Caco-2 (cell line): ENCODE results near the gene GTF2H2C. TPM values are rescaled to one million over a fixed set of nuclear protein-coding genes. Genes with fewer than 3 reads are reported as not detected.
A peak's percentile ranks its signal among the peaks of the same experiment; 100 is the strongest.
"Not testable (repeated sequence)": the region's sequence is repeated elsewhere in the genome, so short reads cannot be mapped to it uniquely, and the experiment has no call there.

Experiments used
- BruUV-seq: library from RNA; stranded (reverse); fragments of 400-500 nt; replicated peaks from 2 replicates; lab custom pipeline; 2021; lab: Mats Ljungman, UMichigan
- CTCF ChIA-PET: fragments of 300-600 bp; sonication (Branson Sonifier 250); formaldehyde crosslinking; loops from one replicate; lab custom pipeline; 2022; ENCODE audit warnings: antibody characterized with exemption; lab: Charles Lee
- POLR2A ChIA-PET: fragments of 300-600 bp; sonication (Branson Sonifier 250); formaldehyde crosslinking; loops from one replicate; lab custom pipeline; 2022; ENCODE audit warnings: antibody characterized with exemption; lab: Charles Lee
- DNase-seq, 2 experiments: peaks; one replicate each; pipeline versions ENCODE4 v3.0.0 to v3.0.0-alpha.2; 2020 to 2022
- H3K27me3 ChIP-seq: replicated peaks from 2 replicates; pipeline ENCODE4 v1.6.0; 2011; ENCODE audit warnings: low read length; ENCODE audit not compliant: control insufficient read depth, insufficient read depth
- H3K36me3 ChIP-seq: 2 replicates; pipeline ENCODE4 v1.5.1; 2011; ENCODE audit warnings: low read length; ENCODE audit not compliant: control insufficient read depth, insufficient read depth
- H3K4me1 ChIP-seq: fragments of 250-450 bp; sonication (Bioruptor Pico); 2 replicates; pipeline ENCODE4 v1.5.1; 2020; ENCODE audit warnings: mild to moderate bottlenecking
- H3K4me3 ChIP-seq: 2 replicates; pipeline ENCODE4 v1.5.1; 2011; ENCODE audit warnings: low read depth, mild to moderate bottlenecking, control low read depth, low read length
- H3K9me3 ChIP-seq: fragments of 250-450 bp; sonication (Bioruptor Pico); 2 replicates; pipeline ENCODE4 v1.5.1; 2020; ENCODE audit warnings: mild to moderate bottlenecking, moderate library complexity
- H3K27ac Mint-ChIP-seq: one replicate; pipeline ENCODE4 v1.8.0; 2022; ENCODE audit warnings: mixed read lengths; ENCODE audit not compliant: unreplicated experiment
- H3K27me3 Mint-ChIP-seq: one replicate; pipeline ENCODE4 v1.8.0; 2022; ENCODE audit warnings: mixed read lengths; ENCODE audit not compliant: insufficient read depth, unreplicated experiment
- H3K36me3 Mint-ChIP-seq: one replicate; pipeline ENCODE4 v1.8.0; 2022; ENCODE audit warnings: mild to moderate bottlenecking, mixed read lengths; ENCODE audit not compliant: insufficient read depth, unreplicated experiment
- H3K4me1 Mint-ChIP-seq: one replicate; pipeline ENCODE4 v1.8.0; 2022; ENCODE audit warnings: low read depth, mixed read lengths; ENCODE audit not compliant: unreplicated experiment
- H3K4me3 Mint-ChIP-seq: one replicate; pipeline ENCODE4 v1.8.0; 2022; ENCODE audit warnings: mild to moderate bottlenecking, moderate library complexity, mixed read lengths; ENCODE audit not compliant: unreplicated experiment
- H3K9me3 Mint-ChIP-seq: one replicate; pipeline ENCODE4 v1.8.0; 2022; ENCODE audit warnings: mixed read lengths; ENCODE audit not compliant: unreplicated experiment
- intact Hi-C: fragments of 100-400 bp; cut with micrococcal nuclease; formaldehyde crosslinking; loops from one replicate; pipeline ENCODE4 v1.10.0; 2022; ENCODE audit not compliant: unreplicated experiment
- total RNA-seq: library from RNA; stranded (reverse); gene quantifications from 2 replicates; pipeline ENCODE4 v1.2.3, GENCODE V29; 2022

GTF2H2C gene
- total RNA-seq, 1 experiment from 2014 or later: 44.8 TPM

GRCh38 chr5:69542838-69543618 lies 17.0 kb upstream of the GTF2H2C start:
- H3K4me3 ChIP-seq, H3K4me1 ChIP-seq, CTCF ChIA-PET, H3K36me3 Mint-ChIP-seq, H3K36me3 ChIP-seq, H3K9me3 ChIP-seq, H3K9me3 Mint-ChIP-seq, intact Hi-C loops, BruUV-seq, H3K27ac Mint-ChIP-seq, DNase-seq, H3K4me3 Mint-ChIP-seq, H3K27me3 Mint-ChIP-seq, POLR2A ChIA-PET, H3K27me3 ChIP-seq, H3K4me1 Mint-ChIP-seq: not testable (repeated sequence)

- H3K4me1 ChIP-seq, H3K27me3 ChIP-seq, H3K4me1 Mint-ChIP-seq, intact Hi-C loops, H3K4me3 ChIP-seq, H3K9me3 Mint-ChIP-seq, H3K27ac Mint-ChIP-seq, POLR2A ChIA-PET, DNase-seq, CTCF ChIA-PET, H3K9me3 ChIP-seq, BruUV-seq, H3K36me3 ChIP-seq, H3K4me3 Mint-ChIP-seq, H3K27me3 Mint-ChIP-seq, H3K36me3 Mint-ChIP-seq: not testable (repeated sequence)
Measured at GRCh38 chr5:69544602-69545001, 15.4 kb upstream of the GTF2H2C start.

- H3K4me3 ChIP-seq: peak overlapping the region; percentile 35
- H3K4me1 Mint-ChIP-seq, H3K27me3 ChIP-seq, H3K9me3 ChIP-seq, H3K4me1 ChIP-seq, BruUV-seq, H3K9me3 Mint-ChIP-seq, POLR2A ChIA-PET, H3K36me3 ChIP-seq, intact Hi-C loops, DNase-seq, H3K27me3 Mint-ChIP-seq, H3K36me3 Mint-ChIP-seq, CTCF ChIA-PET: not testable (repeated sequence)
- Mint-ChIP-seq H3K4me3 (peak overlapping the region; percentile 78), H3K27ac (peak overlapping the region; percentile 84)
Measured at GRCh38 chr5:69560587-69561431, 818 bp downstream of the GTF2H2C start.

GRCh38 chr5:69566172-69566571 lies 6.2 kb downstream of the GTF2H2C start:
- H3K4me3 ChIP-seq, H3K4me1 Mint-ChIP-seq, H3K4me3 Mint-ChIP-seq, H3K9me3 ChIP-seq, H3K36me3 ChIP-seq, CTCF ChIA-PET, intact Hi-C loops, H3K9me3 Mint-ChIP-seq, H3K27ac Mint-ChIP-seq, H3K36me3 Mint-ChIP-seq, H3K27me3 Mint-ChIP-seq, H3K27me3 ChIP-seq, BruUV-seq, H3K4me1 ChIP-seq, DNase-seq, POLR2A ChIA-PET: not testable (repeated sequence)

- H3K9me3 Mint-ChIP-seq, H3K4me1 ChIP-seq, H3K9me3 ChIP-seq, H3K36me3 Mint-ChIP-seq, H3K4me1 Mint-ChIP-seq, H3K4me3 ChIP-seq, BruUV-seq, CTCF ChIA-PET, H3K4me3 Mint-ChIP-seq, H3K27ac Mint-ChIP-seq, intact Hi-C loops, H3K27me3 Mint-ChIP-seq, H3K36me3 ChIP-seq, DNase-seq, H3K27me3 ChIP-seq, POLR2A ChIA-PET: not testable (repeated sequence)
Measured at GRCh38 chr5:69568072-69568471, 8.1 kb downstream of the GTF2H2C start.

- H3K4me3 ChIP-seq, H3K27me3 Mint-ChIP-seq, H3K4me3 Mint-ChIP-seq, CTCF ChIA-PET, H3K36me3 Mint-ChIP-seq, H3K4me1 ChIP-seq, H3K9me3 ChIP-seq, POLR2A ChIA-PET, H3K9me3 Mint-ChIP-seq, BruUV-seq, H3K4me1 Mint-ChIP-seq, H3K36me3 ChIP-seq, intact Hi-C loops, H3K27ac Mint-ChIP-seq, DNase-seq, H3K27me3 ChIP-seq: not testable (repeated sequence)
Measured at GRCh38 chr5:69583356-69583755, 23.4 kb downstream of the GTF2H2C start.
